ENCODE data around the gene OMD. TPM values are rescaled to one million over a fixed set of nuclear protein-coding genes. Genes with fewer than 3 reads are reported as not detected.

The OMD gene
- total RNA-seq, 1 experiment from 2014 or later, result not detected

GRCh38 chr9:92402826-92403745 lies 21.2 kb downstream of the OMD start:
- no peak overlapping the region for H2AFZ ChIP-seq (ENCODE audit: low read depth, low read length, poor library complexity, severe bottlenecking)
- no peaks in the 10 kb centered on the region for H3K9me2 ChIP-seq (ENCODE audit: insufficient read depth)

More at GRCh38 chr9:92402826-92403745, 21.2 kb downstream of the OMD start:
- Histone ChIP-seq H3K27ac (ENCODE audit: low read depth, low read length) (no peak overlapping the region), H3K79me2 (ENCODE audit: insufficient read depth, low read length) (no peaks in the 10 kb centered on the region), H3K36me3 (ENCODE audit: control insufficient read depth in 1 of 2, insufficient read depth in 2 of 2, low read length in 2 of 2) (no peaks in the 10 kb centered on the region), H3K9ac (ENCODE audit: low read length) (no peak overlapping the region), H3K4me2 (ENCODE audit: low read length) (no peak overlapping the region), H3K4me3 (replicated peaks in 1 of 2; ENCODE audit: low read depth in 1 of 2, low read length in 2 of 2) (no peak overlapping the region), H4K20me1 (ENCODE audit: insufficient read depth) (no peaks in the 10 kb centered on the region), H3K4me1 (ENCODE audit: control insufficient read depth in 1 of 2, insufficient read depth in 2 of 2, low read length in 2 of 2) (no peaks in the 10 kb centered on the region), H3K9me3 (ENCODE audit: control insufficient read depth in 1 of 2, insufficient read depth in 1 of 2, low read depth in 1 of 2, low read length in 2 of 2) (no peaks in the 10 kb centered on the region), H3K27me3 (ENCODE audit: insufficient read depth, low read length) (no peaks in the 10 kb centered on the region)
- POLR2A ChIA-PET, result no interaction called here
- no TSS peak for BruUV-seq (replicated peaks)
- DNase-seq (ENCODE audit: low read depth, low spot score), result no peak
- CTCF ChIA-PET, result no interaction called here
- ATAC-seq, result no peak
- RAD21 ChIA-PET (ENCODE audit: low non-redundant PET in 1 of 2, low total read pairs in 2 of 2, uncharacterized antibody in 2 of 2, unreplicated experiment in 2 of 2), result no interaction called here
- TF ChIP-seq SRF (IDR thresholded peaks at IDR 0.05; ENCODE audit: low read depth), result no peak
- TF ChIP-seq ZNF274 (IDR thresholded peaks at IDR 0.05; ENCODE audit: low read depth, low read length), result no peak
- no peak for TF ChIP-seq JUND (IDR thresholded peaks at IDR 0.05)
- no peak for TF ChIP-seq FOSL1 (IDR thresholded peaks at IDR 0.05; ENCODE audit: low read depth)
- TF ChIP-seq CTCF (IDR thresholded peaks at IDR 0.05 in 2 of 3, conservative IDR thresholded peaks at IDR 0.05 in 1 of 3; ENCODE audit: borderline replicate concordance in 1 of 3, insufficient read depth in 1 of 3, low read depth in 2 of 3, low read length in 2 of 3), result no peak
- no peak for TF ChIP-seq ELF1 (IDR thresholded peaks at IDR 0.05; ENCODE audit: borderline replicate concordance, low read depth)
- TF ChIP-seq POLR2AphosphoS5 (IDR thresholded peaks at IDR 0.05; ENCODE audit: low read depth, low read length), result no peak
- TF ChIP-seq REST (IDR thresholded peaks at IDR 0.05; ENCODE audit: low read depth), result no peak
- no peak for TF ChIP-seq SIN3A (IDR thresholded peaks at IDR 0.05; ENCODE audit: low read depth)
- no peak for TF ChIP-seq MAX (IDR thresholded peaks at IDR 0.05)
- intact Hi-C loops (cut with micrococcal nuclease), result no loop called here
